Nephron progenitor cell (in vitro differentiated cells): ENCODE results near the gene BCL6.

ENCODE experiments used
- DNase-seq: peaks from one replicate; pipeline ENCODE4 v3.0.0; 2021
- H3K27ac Mint-ChIP-seq: 2 replicates; pipeline ENCODE4 v1.8.0; 2021; ENCODE audit warnings: mild to moderate bottlenecking, moderate library complexity, mixed read lengths
- H3K27me3 Mint-ChIP-seq: 2 replicates; pipeline ENCODE4 v1.8.0; 2021; ENCODE audit warnings: mild to moderate bottlenecking, low read depth, mixed read lengths; ENCODE audit not compliant: poor library complexity
- H3K36me3 Mint-ChIP-seq: 2 replicates; pipeline ENCODE4 v1.8.0; 2021; ENCODE audit warnings: low read depth, mixed read lengths
- H3K4me1 Mint-ChIP-seq: 2 replicates; pipeline ENCODE4 v1.8.0; 2021; ENCODE audit warnings: mixed read lengths
- H3K4me3 Mint-ChIP-seq: 2 replicates; pipeline ENCODE4 v1.8.0; 2021; ENCODE audit warnings: mild to moderate bottlenecking, moderate library complexity, mixed read lengths
- H3K9me3 Mint-ChIP-seq: 2 replicates; pipeline ENCODE4 v1.8.0; 2021; ENCODE audit warnings: mild to moderate bottlenecking, moderate library complexity, mixed read lengths
- CTCF ChIP-seq: fragments of 200-600 bp; sonication (generic); IDR thresholded peaks from 2 replicates; pipeline ENCODE4 v1.5.0; 2021; ENCODE audit warnings: antibody characterized with exemption

Gene BCL6

GRCh38 chr3:187694801-187695200 lies 50.5 kb downstream of the BCL6 start:
- Mint-ChIP-seq H3K27me3 (peaks cover 7% of the 10 kb centered on the region), H3K4me3 (no peak overlapping the region), H3K36me3 (no peaks in the 10 kb centered on the region), H3K4me1 (no peaks in the 10 kb centered on the region), H3K27ac (no peak overlapping the region), H3K9me3 (no peaks in the 10 kb centered on the region)
- DNase-seq = no peak
- TF ChIP-seq CTCF = no peak

- Mint-ChIP-seq H3K9me3 (no peaks in the 10 kb centered on the region), H3K4me3 (no peak overlapping the region), H3K27me3 (peaks cover 10% of the 10 kb centered on the region), H3K4me1 (no peaks in the 10 kb centered on the region), H3K27ac (no peak overlapping the region), H3K36me3 (no peaks in the 10 kb centered on the region)
- TF ChIP-seq CTCF = no peak
- DNase-seq = no peak
Measured at GRCh38 chr3:187693431-187693830, 51.8 kb downstream of the BCL6 start.

GRCh38 chr3:187689984-187690383 lies 55.3 kb downstream of the BCL6 start:
- peaks cover 21% of the 10 kb centered on the region for H3K9me3 Mint-ChIP-seq
- H3K27ac Mint-ChIP-seq = no peak overlapping the region
- no peak for TF ChIP-seq CTCF
- H3K36me3 Mint-ChIP-seq = no peaks in the 10 kb centered on the region
- no peaks in the 10 kb centered on the region for H3K4me1 Mint-ChIP-seq
- DNase-seq = no peak
- peaks cover 9% of the 10 kb centered on the region for H3K27me3 Mint-ChIP-seq
- no peak overlapping the region for H3K4me3 Mint-ChIP-seq

GRCh38 chr3:187686621-187687273 lies 58.5 kb downstream of the BCL6 start:
- Mint-ChIP-seq H3K4me1 (no peaks in the 10 kb centered on the region), H3K9me3 (peaks cover 25% of the 10 kb centered on the region), H3K27me3 (peaks cover 12% of the 10 kb centered on the region), H3K36me3 (no peaks in the 10 kb centered on the region), H3K27ac (no peak overlapping the region), H3K4me3 (no peak overlapping the region)
- no peak for DNase-seq
- no peak for TF ChIP-seq CTCF

- Mint-ChIP-seq H3K27ac (no peak overlapping the region), H3K27me3 (peaks cover 12% of the 10 kb centered on the region), H3K4me3 (no peak overlapping the region), H3K9me3 (peaks cover 25% of the 10 kb centered on the region), H3K36me3 (no peaks in the 10 kb centered on the region), H3K4me1 (no peaks in the 10 kb centered on the region)
- TF ChIP-seq CTCF = no peak
- no peak for DNase-seq
Measured at GRCh38 chr3:187685948-187686347, 59.3 kb downstream of the BCL6 start.

GRCh38 chr3:187684880-187685279 lies 60.4 kb downstream of the BCL6 start:
- no peak overlapping the region for H3K27ac Mint-ChIP-seq
- DNase-seq = no peak
- H3K9me3 Mint-ChIP-seq = peaks cover 25% of the 10 kb centered on the region
- H3K27me3 Mint-ChIP-seq = peaks cover 10% of the 10 kb centered on the region
- H3K4me1 Mint-ChIP-seq = no peaks in the 10 kb centered on the region
- H3K4me3 Mint-ChIP-seq = no peak overlapping the region
- TF ChIP-seq CTCF = no peak
- no peaks in the 10 kb centered on the region for H3K36me3 Mint-ChIP-seq
